B cell (primary cell): Measurements from ENCODE around the gene ANKS4B.

Source experiments
- EZH2 ChIP-seq: IDR thresholded peaks from 2 replicates; pipeline ENCODE4 v1.6.1; 2012; ENCODE audit warnings: borderline replicate concordance, low read depth, mild to moderate bottlenecking, moderate library complexity, low read length; ENCODE audit not compliant: insufficient read depth, poor library complexity, severe bottlenecking
- TF ChIP-seq, protein P1 (sequence below): fragments of 200-600 bp; IDR thresholded peaks from one replicate; pipeline ENCODE4 v1.8.0; 2022; ENCODE audit warnings: antibody characterized with exemption, mild to moderate bottlenecking

DNA sequence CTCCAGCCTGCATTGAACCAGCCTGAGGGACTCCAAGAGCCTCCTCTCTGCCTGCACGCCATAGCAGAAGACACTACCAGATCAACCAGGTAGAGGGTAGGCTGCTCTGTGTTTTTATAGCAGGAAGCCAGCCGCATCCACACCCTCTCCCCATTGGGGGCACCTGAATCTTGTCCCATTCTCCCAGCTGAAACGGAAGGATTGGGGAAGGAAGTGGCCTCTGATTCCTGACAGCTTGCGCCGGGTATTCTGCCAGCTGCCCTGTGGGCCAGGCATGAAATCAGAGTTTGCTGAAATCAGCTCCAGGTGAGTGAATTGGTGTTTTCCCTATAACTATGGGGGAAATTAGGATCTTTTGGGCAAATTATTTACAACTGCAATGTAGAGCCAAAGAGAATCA is 22.0 kb upstream of the ANKS4B start, which contains the start of gene ZP2:
- TF ChIP-seq, protein P1, sequence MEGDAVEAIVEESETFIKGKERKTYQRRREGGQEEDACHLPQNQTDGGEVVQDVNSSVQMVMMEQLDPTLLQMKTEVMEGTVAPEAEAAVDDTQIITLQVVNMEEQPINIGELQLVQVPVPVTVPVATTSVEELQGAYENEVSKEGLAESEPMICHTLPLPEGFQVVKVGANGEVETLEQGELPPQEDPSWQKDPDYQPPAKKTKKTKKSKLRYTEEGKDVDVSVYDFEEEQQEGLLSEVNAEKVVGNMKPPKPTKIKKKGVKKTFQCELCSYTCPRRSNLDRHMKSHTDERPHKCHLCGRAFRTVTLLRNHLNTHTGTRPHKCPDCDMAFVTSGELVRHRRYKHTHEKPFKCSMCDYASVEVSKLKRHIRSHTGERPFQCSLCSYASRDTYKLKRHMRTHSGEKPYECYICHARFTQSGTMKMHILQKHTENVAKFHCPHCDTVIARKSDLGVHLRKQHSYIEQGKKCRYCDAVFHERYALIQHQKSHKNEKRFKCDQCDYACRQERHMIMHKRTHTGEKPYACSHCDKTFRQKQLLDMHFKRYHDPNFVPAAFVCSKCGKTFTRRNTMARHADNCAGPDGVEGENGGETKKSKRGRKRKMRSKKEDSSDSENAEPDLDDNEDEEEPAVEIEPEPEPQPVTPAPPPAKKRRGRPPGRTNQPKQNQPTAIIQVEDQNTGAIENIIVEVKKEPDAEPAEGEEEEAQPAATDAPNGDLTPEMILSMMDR, result no peak
- no peak for TF ChIP-seq EZH2
